ENCODE measurements around the gene ZFP69B. TPM values are rescaled to one million over a fixed set of nuclear protein-coding genes. Genes with fewer than 3 reads are reported as not detected.

The ZFP69B gene
- total and polyA plus RNA-seq, 2 of the 4 experiments (the other 2 are of a cell fraction): 3.1 to 6.8 TPM

DNA sequence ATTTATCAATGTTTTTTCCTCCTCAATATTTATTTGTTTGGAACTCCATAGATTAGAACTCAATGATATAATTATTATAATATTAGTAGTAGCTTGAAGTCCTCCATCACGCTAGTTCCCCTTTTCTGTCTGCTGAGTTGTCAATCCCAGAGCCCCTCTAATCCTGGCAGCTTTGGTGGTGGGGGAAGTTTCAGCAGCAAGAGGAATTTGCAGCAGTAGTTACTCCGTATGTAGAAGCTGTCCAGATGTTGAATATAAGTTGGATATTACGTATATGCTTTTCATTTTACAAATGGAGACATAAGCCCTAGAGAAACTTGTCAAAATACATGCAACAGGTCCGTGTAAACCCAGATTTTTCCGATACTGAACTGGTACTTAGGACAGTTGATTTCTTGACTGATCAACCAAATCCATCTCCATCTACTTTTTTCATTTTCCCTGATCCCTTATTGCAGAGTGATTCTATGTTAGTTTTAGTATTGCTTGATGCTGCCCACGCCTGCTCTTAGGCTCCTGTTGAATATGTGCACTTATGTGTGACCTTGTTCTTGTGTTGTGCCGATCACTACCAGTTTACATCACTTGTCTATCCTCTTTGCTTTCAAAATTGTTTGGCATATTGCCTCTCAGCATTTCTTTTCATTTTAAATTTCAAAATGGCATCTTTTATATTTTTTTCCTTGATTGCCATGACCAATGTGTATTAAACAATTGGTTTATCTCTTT lies 48.6 kb upstream of the ZFP69B start:
- Histone ChIP-seq H3K9me3 (ENCODE audit: control insufficient read depth, insufficient read depth, low read length) (no peaks in the 10 kb centered on the region), H2AK5ac (ENCODE audit: low read depth, low read length) (no peak overlapping the region), H3K4me3 (ENCODE audit: insufficient read depth, low read depth, low read length) (no peak overlapping the region), H2BK120ac (ENCODE audit: low read depth, low read length) (no peak overlapping the region), H3K27me3 (ENCODE audit: control insufficient read depth, insufficient read depth, low read length) (no peaks in the 10 kb centered on the region), H2AK9ac (replicated peaks; ENCODE audit: low read depth, low read length, poor library complexity) (no peak overlapping the region), H3K14ac (replicated peaks; ENCODE audit: low read depth, low read length) (no peak overlapping the region), H3K4me1 (ENCODE audit: control insufficient read depth, insufficient read depth, low read length) (peaks cover 1% of the 10 kb centered on the region; the same call in 1 of the 2 replicates), H3K36me3 (ENCODE audit: control insufficient read depth, insufficient read depth, low read length) (no peaks in the 10 kb centered on the region), H3K18ac (ENCODE audit: low read depth, low read length) (no peak overlapping the region), H3K56ac (ENCODE audit: extremely low read depth, insufficient read depth, low read length) (no peak overlapping the region), H3K23ac (ENCODE audit: low read depth, low read length) (no peak overlapping the region), H4K8ac (ENCODE audit: low read depth in 2 of 2, low read length in 2 of 2) (no peak overlapping the region), H4K20me1 (ENCODE audit: insufficient read depth, low read length) (0 out of 2 replicates have a peak, but pooled peaks cover 8% of the 10 kb centered on the region), H3K79me1 (ENCODE audit: low read depth in 1 of 2, low read length in 2 of 2) (peaks cover 18 to 55% of the 10 kb centered on the region in 2 experiments), H4K5ac (ENCODE audit: low read depth, low read length) (no peak overlapping the region), H2BK20ac (ENCODE audit: low read depth, low read length) (no peak overlapping the region), H3K9ac (ENCODE audit: low read depth, low read length) (no peak overlapping the region), H2BK5ac (ENCODE audit: low read depth, low read length, poor library complexity, severe bottlenecking) (no peak overlapping the region), H2BK15ac (ENCODE audit: low read depth, low read length) (no peak overlapping the region), H4K91ac (ENCODE audit: insufficient read depth, low read depth, low read length) (no peak overlapping the region), H3K9me1 (ENCODE audit: insufficient read depth, low read length) (0 out of 2 replicates have a peak, but pooled peaks cover 2% of the 10 kb centered on the region), H3K4me2 (ENCODE audit: low read depth, low read length) (no peak overlapping the region), H3K4ac (ENCODE audit: low read depth, low read length) (no peak overlapping the region), H2AFZ (replicated peaks; ENCODE audit: low read length, poor library complexity) (no peak overlapping the region), H3K27ac (ENCODE audit: insufficient read depth, low read length) (no peak overlapping the region)
- ATAC-seq (ENCODE audit: low read depth): no peak
- ChIA-PET POLR2A (ENCODE audit: unreplicated experiment) (no interaction called here), CTCF (no interaction called here)
- dilution Hi-C loops (cut with HindIII; ENCODE audit: low sequenced_read_pairs, unreplicated experiment): no loop called here
- DNase-seq: no peak
- no peak for TF ChIP-seq ELK1 (IDR thresholded peaks at IDR 0.05; ENCODE audit: borderline replicate concordance, low read depth, low read length)
- no peak for TF ChIP-seq RCOR1 (IDR thresholded peaks at IDR 0.05; ENCODE audit: insufficient replicate concordance, low read length)
- TF ChIP-seq SMC3 (IDR thresholded peaks at IDR 0.05; ENCODE audit: low read depth, low read length): no peak
- TF ChIP-seq POLR2A (IDR thresholded peaks at IDR 0.05; ENCODE audit: low read depth, low read length): no peak
- TF ChIP-seq CHD1 (IDR thresholded peaks at IDR 0.05; ENCODE audit: low read depth, low read length): no peak
- no peak for TF ChIP-seq MXI1 (IDR thresholded peaks at IDR 0.05; ENCODE audit: borderline replicate concordance, low read depth, low read length)
- no TSS peak for BruUV-seq (replicated peaks)
- in situ Hi-C loops (cut with MboI; ENCODE audit: low sequenced_read_pairs): loop anchor here (5.0 kb wide), 1 partner anchor 64 kb away; no protein-coding TSS in a partner anchor
- intact Hi-C loops (cut with micrococcal nuclease): loop anchor here (10.0 kb wide), 1 partner anchor 147 kb away; the partner anchor contains the start of gene ZMPSTE24
- no CpG with 5 or more reads among the region's 7 CpGs for WGBS, 2 experiments (ENCODE audit: extremely low coverage in 2 of 2, insufficient read length in 1 of 2)
